ENCODE results near the gene OPN4.

Gene OPN4

GRCh38 chr10:86662186-86663045 is 8.1 kb downstream of the OPN4 start:
- DNase-seq, result no peak

GRCh38 chr10:86663046-86663345 is 8.6 kb downstream of the OPN4 start:
- DNase-seq, result no peak

- no peak for DNase-seq
Measured at GRCh38 chr10:86663576-86664339, 9.4 kb downstream of the OPN4 start.

- no peak for DNase-seq
Measured at GRCh38 chr10:86664341-86665217, 10.2 kb downstream of the OPN4 start.

GRCh38 chr10:86665218-86665607 is 10.9 kb downstream of the OPN4 start:
- no peak for DNase-seq

GRCh38 chr10:86665868-86666267 is 11.5 kb downstream of the OPN4 start:
- no peak for DNase-seq

- DNase-seq, result no peak
Measured at GRCh38 chr10:86666538-86666937, 12.2 kb downstream of the OPN4 start.

- DNase-seq, result no peak
Measured at GRCh38 chr10:86667421-86668181, 13.3 kb downstream of the OPN4 start.

- no peak for DNase-seq
Measured at GRCh38 chr10:86668297-86669165, 14.2 kb downstream of the OPN4 start, which contains the start of gene LDB3. TSS of gene LDB3 (plus strand) at chr10:86668511. CDS start at chr10:86668692, 181 bp downstream.

- no peak for DNase-seq
Measured at GRCh38 chr10:86670290-86670811, 16.0 kb downstream of the OPN4 start.

- DNase-seq, result no peak
Measured at GRCh38 chr10:86670876-86671275, 16.5 kb downstream of the OPN4 start.

- DNase-seq, result no peak
Measured at GRCh38 chr10:86671419-86671818, 17.1 kb downstream of the OPN4 start.

- no peak for DNase-seq
Measured at GRCh38 chr10:86671985-86672710, 17.8 kb downstream of the OPN4 start.

- DNase-seq, result no peak
Measured at GRCh38 chr10:86673216-86673826, 19.0 kb downstream of the OPN4 start.

- DNase-seq, result no peak
Measured at GRCh38 chr10:86673827-86674581, 19.7 kb downstream of the OPN4 start.

- DNase-seq, result no peak
Measured at GRCh38 chr10:86674912-86675311, 20.6 kb downstream of the OPN4 start.

GRCh38 chr10:86677374-86677773 is 23.0 kb downstream of the OPN4 start:
- DNase-seq, result no peak

GRCh38 chr10:86678999-86679792 is 24.8 kb downstream of the OPN4 start:
- no peak for DNase-seq
